H1 (cell line): ENCODE results near the gene TK1. TPM values are rescaled to one million over a fixed set of nuclear protein-coding genes. Genes with fewer than 3 reads are reported as not detected.

Source experiments
- CTCF ChIA-PET: fragments of 300-600 bp; sonication (Branson Sonifier 250); formaldehyde crosslinking; loops from one replicate; lab custom pipeline; 2021; ENCODE audit not compliant: partially characterized antibody; lab: Charles Lee
- POLR2A ChIA-PET: fragments of 300-600 bp; sonication (Branson Sonifier 250); formaldehyde crosslinking; loops from one replicate; lab custom pipeline; 2021; ENCODE audit warnings: inconsistent platforms; ENCODE audit not compliant: partially characterized antibody; lab: Charles Lee
- DNase-seq, 2 experiments: peaks; one replicate each; pipeline versions ENCODE4 v3.0.0 to v3.0.0-alpha.2; 2010 to 2022; ENCODE audit warnings: low spot score in 2 of 2, low read depth in 1 of 2, mixed read lengths in 1 of 2
- FAIRE-seq: peaks from 2 replicates; lab custom pipeline; 2011; peaks lifted over from hg19 to GRCh38; lab: Jason Lieb, UNC
- H2AFZ ChIP-seq: 2 replicates; pipeline ENCODE4 v1.8.1; 2012; ENCODE audit warnings: low read length, inconsistent platforms
- H2AK5ac ChIP-seq: 2 replicates; pipeline ENCODE4 v1.6.1; 2013; ENCODE audit warnings: low read depth, low read length
- H2BK120ac ChIP-seq: replicated peaks from 2 replicates; pipeline ENCODE3; 2013; ENCODE audit warnings: low read depth, low read length, inconsistent platforms
- H2BK12ac ChIP-seq: 2 replicates; pipeline ENCODE4 v1.6.1; 2013; ENCODE audit warnings: low read depth, low read length
- H2BK15ac ChIP-seq: 2 replicates; pipeline ENCODE4 v1.6.1; 2013; ENCODE audit warnings: low read length
- H2BK20ac ChIP-seq: 2 replicates; pipeline ENCODE4 v1.6.1; 2013; ENCODE audit warnings: low read length
- H2BK5ac ChIP-seq: 2 replicates; pipeline ENCODE4 v1.6.1; 2013; ENCODE audit warnings: low read depth, low read length
- H3K14ac ChIP-seq: 2 replicates; pipeline ENCODE4 v1.6.1; 2013; ENCODE audit warnings: inconsistent platforms; ENCODE audit not compliant: insufficient read length
- H3K18ac ChIP-seq: 2 replicates; pipeline ENCODE4 v1.6.1; 2013; ENCODE audit warnings: low read length; ENCODE audit errors: extremely low read depth
- H3K23ac ChIP-seq: 2 replicates; pipeline ENCODE4 v1.6.1; 2013; ENCODE audit warnings: inconsistent platforms; ENCODE audit not compliant: insufficient read length
- H3K23me2 ChIP-seq: 2 replicates; pipeline ENCODE4 v1.6.1; 2013; ENCODE audit warnings: low read depth, low read length
- H3K27ac ChIP-seq: 2 replicates; pipeline ENCODE4 v1.6.1; 2011; ENCODE audit warnings: low read depth, low read length, inconsistent platforms
- H3K27me3 ChIP-seq, 4 experiments: replicated peaks in 1 of 4; 1 replicate in 1 of 4; 2 replicates in 3 of 4; pipeline versions ENCODE4 v1.6.1 to v1.8.1; 2011 to 2013; ENCODE audit warnings: low read length in 3 of 4, mild to moderate bottlenecking in 3 of 4, inconsistent platforms in 2 of 4, mixed read lengths in 2 of 4, moderate library complexity in 1 of 4; ENCODE audit not compliant: control insufficient read depth in 3 of 4, insufficient read depth in 3 of 4; ENCODE audit errors: extremely low read depth in 1 of 4
- H3K36me3 ChIP-seq, 4 experiments: 2 replicates each; pipeline versions ENCODE4 v1.6.1 to v1.8.1; 2011 to 2013; ENCODE audit warnings: mild to moderate bottlenecking in 4 of 4, low read length in 3 of 4, moderate library complexity in 2 of 4, control low read depth in 1 of 4, inconsistent platforms in 1 of 4; ENCODE audit not compliant: insufficient read depth in 4 of 4, control insufficient read depth in 2 of 4
- H3K4ac ChIP-seq: replicated peaks from 2 replicates; pipeline ENCODE3; 2013; ENCODE audit warnings: low read length, low read depth, mixed read lengths, inconsistent platforms; ENCODE audit not compliant: insufficient read length
- H3K4me1 ChIP-seq, 4 experiments: replicated peaks in 1 of 4; 1 replicate in 1 of 4; 2 replicates in 3 of 4; pipeline versions ENCODE4 v1.6.1 to v1.8.1; 2011 to 2013; ENCODE audit warnings: low read length in 3 of 4, inconsistent platforms in 2 of 4, mixed read lengths in 1 of 4; ENCODE audit not compliant: insufficient read depth in 4 of 4, control insufficient read depth in 3 of 4
- H3K4me2 ChIP-seq, 2 experiments: 2 replicates each; pipeline versions ENCODE4 v1.6.1 to v1.8.1; 2011 to 2013; ENCODE audit warnings: low read depth in 2 of 2, low read length in 2 of 2, control low read depth in 1 of 2, inconsistent platforms in 1 of 2, mild to moderate bottlenecking in 1 of 2; ENCODE audit not compliant: insufficient read depth in 1 of 2
- H3K4me3 ChIP-seq, 4 experiments: fragments of 200-600, 300-600 bp in 1 of 4; sonication (generic), shearing (Covaris generic), sonication (Bioruptor Twin) in 1 of 4; 2 replicates each; pipeline versions ENCODE4 v1.5.1 to v1.8.1; 2011 to 2016; ENCODE audit warnings: low read length in 4 of 4, low read depth in 3 of 4, control low read depth in 2 of 4, inconsistent platforms in 2 of 4, mild to moderate bottlenecking in 2 of 4, mixed read lengths in 1 of 4, moderate library complexity in 1 of 4; ENCODE audit not compliant: insufficient read depth in 2 of 4; ENCODE audit errors: extremely low read depth in 1 of 4
- H3K56ac ChIP-seq: replicated peaks from 2 replicates; pipeline ENCODE3; 2013; ENCODE audit warnings: low read depth, mild to moderate bottlenecking, mixed read lengths, low read length, inconsistent platforms; ENCODE audit not compliant: insufficient read length
- H3K79me1 ChIP-seq: 2 replicates; pipeline ENCODE4 v1.6.1; 2013; ENCODE audit warnings: low read depth, low read length, control low read depth
- H3K79me2 ChIP-seq, 2 experiments: 2 replicates each; pipeline versions ENCODE4 v1.6.1 to v1.8.1; 2012 to 2013; ENCODE audit warnings: low read length in 2 of 2, mild to moderate bottlenecking in 2 of 2, inconsistent platforms in 1 of 2; ENCODE audit not compliant: insufficient read depth in 2 of 2, control insufficient read depth in 1 of 2
- H3K9ac ChIP-seq, 4 experiments: replicated peaks in 1 of 4; 1 replicate in 1 of 4; 2 replicates in 3 of 4; pipeline versions ENCODE4 v1.6.1 to v1.8.1; 2011 to 2013; ENCODE audit warnings: low read depth in 3 of 4, low read length in 3 of 4, control low read depth in 2 of 4, mild to moderate bottlenecking in 2 of 4, moderate library complexity in 2 of 4, inconsistent platforms in 1 of 4; ENCODE audit errors: extremely low read depth in 1 of 4
- H3K9me3 ChIP-seq, 2 experiments: 2 replicates each; pipeline versions ENCODE4 v1.6.1 to v1.8.1; 2012 to 2013; ENCODE audit warnings: mild to moderate bottlenecking in 2 of 2, moderate library complexity in 2 of 2, control low read depth in 1 of 2, inconsistent platforms in 1 of 2, low read depth in 1 of 2, low read length in 1 of 2, mixed read lengths in 1 of 2; ENCODE audit not compliant: insufficient read depth in 2 of 2
- H4K20me1 ChIP-seq, 2 experiments: replicated peaks in 1 of 2; 2 replicates each; pipeline versions ENCODE3 to v1.8.1; 2011 to 2013; ENCODE audit warnings: inconsistent platforms in 2 of 2, low read length in 2 of 2, mild to moderate bottlenecking in 1 of 2; ENCODE audit not compliant: insufficient read depth in 2 of 2, control insufficient read depth in 1 of 2
- H4K5ac ChIP-seq: 2 replicates; pipeline ENCODE4 v1.6.1; 2013; ENCODE audit warnings: low read length, low read depth, mixed read lengths, inconsistent platforms; ENCODE audit not compliant: insufficient read length
- H4K8ac ChIP-seq: 2 replicates; pipeline ENCODE4 v1.8.0; 2013; ENCODE audit warnings: mild to moderate bottlenecking, moderate library complexity, low read length, inconsistent platforms; ENCODE audit not compliant: insufficient read depth; ENCODE audit errors: extremely low read depth
- H4K91ac ChIP-seq: replicated peaks from 2 replicates; pipeline ENCODE3; 2013; ENCODE audit warnings: low read length, mixed read lengths, inconsistent platforms; ENCODE audit not compliant: insufficient read length
- CBX5 ChIP-seq: fragments of 300-800, 300-1000 bp; sonication (generic); IDR thresholded peaks from 2 replicates; pipeline ENCODE4 v1.7.1; 2016; ENCODE audit warnings: antibody characterized with exemption, low read length, low read depth
- FOSL1 ChIP-seq: IDR thresholded peaks from 2 replicates; pipeline ENCODE4 v1.6.1; 2011; ENCODE audit warnings: mild to moderate bottlenecking, low read depth, low read length, moderate library complexity; ENCODE audit not compliant: insufficient read depth
- GTF2F1 ChIP-seq: IDR thresholded peaks from 2 replicates; pipeline ENCODE4 v1.6.1; 2012; ENCODE audit warnings: low read depth, low read length, improper control_type of control experiment, borderline replicate concordance
- KDM4A ChIP-seq: IDR thresholded peaks from one replicate; pipeline ENCODE4 v1.7.1; 2012; ENCODE audit warnings: low read depth, mild to moderate bottlenecking, moderate library complexity, low read length, inconsistent platforms; ENCODE audit not compliant: severe bottlenecking
- MAFK ChIP-seq: IDR thresholded peaks from 2 replicates; pipeline ENCODE4 v1.6.1; 2012; ENCODE audit warnings: low read depth, mild to moderate bottlenecking, improper control_type of control experiment, low read length
- SAP30 ChIP-seq: fragments of 300-600 bp; sonication (generic); IDR thresholded peaks from 2 replicates; pipeline ENCODE4 v1.7.1; 2012; ENCODE audit warnings: low read length, moderate library complexity, mild to moderate bottlenecking, inconsistent platforms; ENCODE audit not compliant: insufficient read depth, insufficient replicate concordance
- WGBS, 2 experiments: shearing (Covaris generic) in 1 of 2; methylation state at CpG; one replicate each; pipeline versions ENCODE4 v1.1.6 to v1.1.7; 2013 to 2015; ENCODE audit warnings: low lambda C conversion rate in 2 of 2, mixed read lengths in 2 of 2, inconsistent platforms in 1 of 2, low coverage in 1 of 2, missing lambda C conversion rate in 1 of 2; ENCODE audit not compliant: insufficient replicate concordance in 2 of 2, insufficient coverage in 1 of 2, insufficient read length in 1 of 2; ENCODE audit errors: extremely low coverage in 1 of 2, missing lambda C conversion rate in 1 of 2; 5-methylcytosine and 5-hydroxymethylcytosine counted together
- polyA plus RNA-seq, 7 experiments: library from polyadenylated mRNA; depleted of rRNA in 3 of 7; stranded (reverse) in 5 of 7; unstranded in 2 of 7; fragments of >200 nt in 5 of 7; fragments of 200-250 nt in 2 of 7; gene quantifications; 1 replicate in 5 of 7; 2 replicates in 1 of 7; 4 replicates in 1 of 7; pipeline versions ENCODE4 v1.2.1 to v1.2.3, GENCODE V29; 2011 to 2013; ENCODE audit warnings: missing spikeins in 2 of 7, mixed read lengths in 2 of 7
- total RNA-seq: library from RNA; stranded (reverse); fragmentation: NEBNext Ultra II Directional; extraction: Animal tissue kit (Norgen Biotek cat#: 25700); gene quantifications from 2 replicates; pipeline ENCODE4 v1.2.1, GENCODE V29; 2021

Gene TK1
- total and polyA plus RNA-seq, 2 of the 8 experiments (the other 6 are each of a cell fraction or from before 2014, with no cell fraction given), result 66.9 to 147 TPM

DNA sequence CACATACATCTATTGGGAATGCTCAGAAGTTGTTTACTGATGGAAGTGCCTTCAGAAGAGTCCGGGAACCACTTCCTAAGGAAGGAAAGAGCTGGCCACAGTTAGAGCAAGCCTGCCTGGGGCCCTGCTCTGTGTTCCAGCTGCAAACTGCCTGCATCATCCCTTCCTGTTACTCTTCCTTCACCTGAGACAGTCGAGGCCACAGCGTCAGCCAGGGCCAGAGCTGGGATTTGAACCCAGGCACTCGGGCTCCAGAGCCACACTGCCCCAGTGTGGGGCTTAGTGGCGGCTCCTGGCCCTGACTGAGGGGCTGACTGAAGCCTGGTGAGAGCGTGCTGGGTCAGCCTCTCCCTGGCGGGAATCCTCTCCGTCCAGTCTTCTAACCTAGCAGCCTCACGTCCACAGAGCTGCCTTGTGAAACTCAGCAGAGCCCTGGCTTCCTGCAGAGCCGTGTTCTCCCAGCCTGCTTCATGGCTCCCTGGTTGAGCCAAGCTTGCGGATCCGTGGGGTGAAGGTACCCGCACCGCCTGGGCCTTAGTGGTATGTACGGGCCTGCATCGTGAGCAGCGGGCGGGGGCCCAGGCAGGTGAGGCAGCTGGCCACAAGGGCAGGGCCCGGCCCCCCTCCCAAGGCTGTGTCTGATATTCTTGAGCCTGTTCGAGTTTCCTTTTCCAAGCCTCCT, 45.3 kb downstream of the TK1 start:
- Histone ChIP-seq H2BK12ac (no peak overlapping the region), H2AK5ac (no peak overlapping the region), H3K4me2 (no peak overlapping the region; a peak in 1 of 4 replicates), H3K79me1 (no peaks in the 10 kb centered on the region), H3K18ac (no peak overlapping the region), H2BK20ac (no peak overlapping the region), H3K27me3 (0 out of 7 replicates have a peak, but pooled peaks cover 0 to 2% (median 0%) of the 10 kb centered on the region in 4 experiments), H3K4me1 (peaks cover 0 to 6% (median 5%) of the 10 kb centered on the region in 4 experiments; a peak in 3 of 7 replicates), H3K4ac (peak overlapping the region; percentile 46), H4K91ac (no peak overlapping the region), H2AFZ (no peak overlapping the region), H2BK120ac (no peak overlapping the region), H3K56ac (no peak overlapping the region), H2BK5ac (no peak overlapping the region), H3K27ac (no peak overlapping the region), H3K23ac (no peak overlapping the region), H2BK15ac (no peak overlapping the region), H4K20me1 (peaks cover 0 to 3% of the 10 kb centered on the region in 2 experiments), H3K4me3 (no peak overlapping the region), H3K36me3 (no peaks in the 10 kb centered on the region), H3K23me2 (peaks cover 2% of the 10 kb centered on the region; the same call in 1 of the 2 replicates), H4K8ac (no peak overlapping the region), H3K14ac (no peak overlapping the region), H4K5ac (no peak overlapping the region), H3K9me3 (no peaks in the 10 kb centered on the region), H3K9ac (no peak overlapping the region), H3K79me2 (no peaks in the 10 kb centered on the region)
- FAIRE-seq (no peak), DNase-seq (no peak)
- ChIA-PET POLR2A (interaction anchor here (0.9 to 6.2 kb wide), 7 partner anchors 11 to 84 kb away, joined by 3 to 40 read pairs (median 4); partner anchors contain the start of genes AFMID and TK1), CTCF (interaction anchor here (0.6 to 1.8 kb wide), 10 partner anchors 11 to 1558 kb away, joined by 3 to 14 read pairs (median 3); partner anchors contain the start of gene TMC8)
- no peak for TF ChIP-seq MAFK
- TF ChIP-seq CBX5, result no peak
- no peak for TF ChIP-seq SAP30
- TF ChIP-seq FOSL1, result no peak
- no peak for TF ChIP-seq KDM4A
- no peak for TF ChIP-seq GTF2F1
- 93% methylated on average over 20 of the region's 20 CpGs; no CpG with 5 or more reads in 1 of the 2 experiments for WGBS, 2 experiments
